Thyroid gland (tissue), 4 donors: Measurements from ENCODE around the gene REPS2. TPM values are rescaled to one million over a fixed set of nuclear protein-coding genes. Genes with fewer than 3 reads are reported as not detected.

Experiments
- DNase-seq, 2 donors: peaks; one replicate each; pipeline ENCODE4 v3.0.0-alpha.2; 2019
- H3K27ac ChIP-seq, 3 donors: fragments of 200-600 bp; sonication (generic); 1 replicate in 2 of 3; 2 replicates in 1 of 3; pipeline ENCODE4 v1.5.1; 2016 to 2019; ENCODE audit warnings: mild to moderate bottlenecking in 1 of 3, moderate library complexity in 1 of 3
- H3K27me3 ChIP-seq: fragments of 200-600 bp; sonication (generic); one replicate; pipeline ENCODE4 v1.5.1; 2019
- H3K36me3 ChIP-seq, 2 donors: fragments of 200-600 bp; sonication (generic); one replicate each; pipeline ENCODE4 v1.5.1; 2016 to 2019
- H3K4me1 ChIP-seq, 2 donors: fragments of 200-600 bp; sonication (generic); one replicate each; pipeline ENCODE4 v1.5.1; 2017 to 2019
- H3K4me3 ChIP-seq, 3 donors: fragments of 200-600 bp; sonication (generic); replicated peaks in 1 of 3; 1 replicate in 2 of 3; 2 replicates in 1 of 3; pipeline ENCODE4 v1.5.1; 2016; ENCODE audit warnings: mild to moderate bottlenecking in 1 of 3
- H3K9me3 ChIP-seq: fragments of 200-600 bp; sonication (generic); one replicate; pipeline ENCODE4 v1.5.1; 2017
- POLR2A ChIP-seq, 2 donors: fragments of 450-650 bp; IDR thresholded peaks; one replicate each; pipeline ENCODE4 v1.6.1; 2017; ENCODE audit warnings: antibody characterized with exemption in 2 of 2, mild to moderate bottlenecking in 2 of 2, moderate library complexity in 1 of 2
- WGBS, 2 donors: methylation state at CpG; one replicate each; pipeline ENCODE4 v1.1.5; 2017; 5-methylcytosine and 5-hydroxymethylcytosine counted together
- intact Hi-C: fragments of 100-400 bp; cut with DNase I; formaldehyde crosslinking; loops from one replicate; pipeline ENCODE4 v1.15.1; 2023
- total RNA-seq, 4 donors: library from RNA; depleted of rRNA; stranded (reverse); fragments of >200 nt; gene quantifications; one replicate each; pipeline ENCODE4 v1.2.3, GENCODE V29; 2016
- TF ChIP-seq, protein P1 (sequence below), 6 experiments: fragments of 200-600 bp in 3 of 6; fragments of 450-650 bp in 3 of 6; sonication (generic) in 3 of 6; IDR thresholded peaks; one replicate each; pipeline ENCODE4 v1.5.1; 2016 to 2019; ENCODE audit warnings: antibody characterized with exemption in 6 of 6, mild to moderate bottlenecking in 2 of 6, inconsistent platforms in 1 of 6, moderate library complexity in 1 of 6

REPS2 gene
- total RNA-seq, 4 donors from 2014 or later = 6.7 to 14.5 (median 8.8) TPM

DNA sequence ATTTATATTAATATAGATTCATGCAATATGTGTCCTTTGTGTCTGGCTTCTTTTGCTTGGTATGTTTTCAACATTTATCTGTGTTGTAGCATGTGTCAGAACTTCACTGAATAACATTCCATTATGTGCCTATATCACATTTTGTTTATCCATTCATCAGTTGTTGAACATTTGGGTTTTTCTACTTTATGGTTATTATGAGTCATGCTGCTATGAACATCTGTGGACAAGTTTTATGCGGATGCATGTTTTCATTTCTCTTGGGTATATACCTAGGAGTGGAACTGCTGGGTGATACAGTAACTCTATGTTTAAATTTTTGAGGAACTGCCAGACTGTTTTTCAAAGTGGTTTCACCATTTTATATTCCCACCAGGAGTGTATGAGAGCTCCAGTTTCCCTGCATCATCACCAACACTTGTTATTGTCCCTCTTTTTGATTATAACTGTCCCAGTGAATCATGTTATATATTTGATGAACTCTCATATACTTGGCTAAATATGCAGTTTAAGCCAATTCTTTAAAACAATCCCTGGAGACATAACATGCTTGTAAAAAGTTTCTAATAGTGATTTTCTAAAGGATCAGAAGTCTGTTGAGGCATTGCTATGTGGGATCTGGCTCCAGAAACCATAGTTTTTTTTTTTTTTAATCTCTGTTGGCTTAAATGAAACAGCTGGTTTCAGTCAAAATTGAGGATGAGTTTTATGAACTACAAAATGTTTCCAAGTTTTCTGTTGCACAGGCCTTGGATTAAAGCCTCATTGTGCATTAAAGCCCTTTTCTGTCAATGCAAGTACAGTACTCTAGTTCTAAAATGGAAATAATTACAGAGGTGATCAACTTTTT lies 21.6 kb upstream of the REPS2 start:
- H3K4me3 ChIP-seq = no peak overlapping the region
- no peak overlapping the region for H3K27ac ChIP-seq
- no peaks in the 10 kb centered on the region for H3K36me3 ChIP-seq
- intact Hi-C loops = no loop called here
- DNase-seq = no peak
- H3K4me1 ChIP-seq = no peaks in the 10 kb centered on the region
- 89 to 97% methylated on average over 1 of the region's 1 CpG for WGBS, 2 donors
- no peaks in the 10 kb centered on the region for H3K27me3 ChIP-seq
- no peaks in the 10 kb centered on the region for H3K9me3 ChIP-seq
- TF ChIP-seq POLR2A (IDR thresholded peaks at IDR 0.05) = no peak
- TF ChIP-seq, protein P1, sequence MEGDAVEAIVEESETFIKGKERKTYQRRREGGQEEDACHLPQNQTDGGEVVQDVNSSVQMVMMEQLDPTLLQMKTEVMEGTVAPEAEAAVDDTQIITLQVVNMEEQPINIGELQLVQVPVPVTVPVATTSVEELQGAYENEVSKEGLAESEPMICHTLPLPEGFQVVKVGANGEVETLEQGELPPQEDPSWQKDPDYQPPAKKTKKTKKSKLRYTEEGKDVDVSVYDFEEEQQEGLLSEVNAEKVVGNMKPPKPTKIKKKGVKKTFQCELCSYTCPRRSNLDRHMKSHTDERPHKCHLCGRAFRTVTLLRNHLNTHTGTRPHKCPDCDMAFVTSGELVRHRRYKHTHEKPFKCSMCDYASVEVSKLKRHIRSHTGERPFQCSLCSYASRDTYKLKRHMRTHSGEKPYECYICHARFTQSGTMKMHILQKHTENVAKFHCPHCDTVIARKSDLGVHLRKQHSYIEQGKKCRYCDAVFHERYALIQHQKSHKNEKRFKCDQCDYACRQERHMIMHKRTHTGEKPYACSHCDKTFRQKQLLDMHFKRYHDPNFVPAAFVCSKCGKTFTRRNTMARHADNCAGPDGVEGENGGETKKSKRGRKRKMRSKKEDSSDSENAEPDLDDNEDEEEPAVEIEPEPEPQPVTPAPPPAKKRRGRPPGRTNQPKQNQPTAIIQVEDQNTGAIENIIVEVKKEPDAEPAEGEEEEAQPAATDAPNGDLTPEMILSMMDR (IDR thresholded peaks at IDR 0.05) = no peak

DNA sequence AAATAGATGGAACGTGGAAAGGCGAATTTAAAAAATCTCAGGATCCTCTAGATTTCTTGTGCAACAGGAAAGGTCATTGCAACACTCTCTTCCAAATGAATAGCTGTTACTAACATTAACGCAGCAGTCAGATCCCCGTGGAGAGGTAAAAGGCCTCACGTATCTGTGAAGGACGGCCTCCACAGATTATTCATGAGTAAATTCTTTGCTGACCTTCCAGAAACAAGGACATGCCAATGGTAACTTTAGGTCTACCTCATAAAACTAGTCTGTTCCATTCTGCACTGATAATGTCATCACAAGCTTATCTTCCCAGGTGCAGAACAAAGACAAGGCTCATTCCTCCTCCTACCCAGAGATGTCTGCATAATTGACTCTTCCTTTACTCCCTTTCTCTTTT lies 16.1 kb upstream of the REPS2 start:
- Histone ChIP-seq H3K4me3 (no peak overlapping the region), H3K27me3 (no peaks in the 10 kb centered on the region), H3K27ac (no peak overlapping the region), H3K9me3 (no peaks in the 10 kb centered on the region), H3K36me3 (no peaks in the 10 kb centered on the region), H3K4me1 (no peaks in the 10 kb centered on the region)
- TF ChIP-seq, protein P1 (IDR thresholded peaks at IDR 0.05) = no peak
- no peak for TF ChIP-seq POLR2A (IDR thresholded peaks at IDR 0.05)
- 86 to 93% methylated on average over 6 of the region's 6 CpGs for WGBS, 2 donors
- DNase-seq = no peak
- intact Hi-C loops = no loop called here

DNA sequence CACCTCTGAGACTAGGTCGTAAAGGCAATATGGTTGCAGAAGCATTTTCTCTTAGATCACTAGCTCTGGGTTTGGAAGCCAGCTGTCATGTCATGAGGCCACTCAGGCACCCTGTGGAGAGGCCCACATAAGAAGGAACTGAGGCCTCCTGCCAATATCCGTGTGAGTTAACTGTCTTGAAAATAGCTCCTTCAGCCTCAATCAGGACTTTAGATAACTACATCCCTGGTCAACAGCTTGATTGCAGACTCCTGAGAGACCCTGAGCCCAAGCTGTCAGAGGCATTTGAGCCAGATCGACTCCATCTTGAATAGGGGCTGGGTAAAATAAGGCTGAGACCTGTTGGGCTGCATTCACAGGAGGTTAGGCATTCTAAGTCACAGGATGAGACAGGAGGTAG lies 15.1 kb upstream of the REPS2 start:
- Histone ChIP-seq H3K4me3 (no peak overlapping the region), H3K36me3 (no peaks in the 10 kb centered on the region), H3K9me3 (no peaks in the 10 kb centered on the region), H3K4me1 (no peaks in the 10 kb centered on the region), H3K27me3 (no peaks in the 10 kb centered on the region), H3K27ac (no peak overlapping the region)
- intact Hi-C loops = no loop called here
- 54 to 66% methylated on average over 2 of the region's 3 CpGs for WGBS, 2 donors
- no peak for TF ChIP-seq POLR2A (IDR thresholded peaks at IDR 0.05)
- TF ChIP-seq, protein P1 (IDR thresholded peaks at IDR 0.05) = no peak
- no peak for DNase-seq

DNA sequence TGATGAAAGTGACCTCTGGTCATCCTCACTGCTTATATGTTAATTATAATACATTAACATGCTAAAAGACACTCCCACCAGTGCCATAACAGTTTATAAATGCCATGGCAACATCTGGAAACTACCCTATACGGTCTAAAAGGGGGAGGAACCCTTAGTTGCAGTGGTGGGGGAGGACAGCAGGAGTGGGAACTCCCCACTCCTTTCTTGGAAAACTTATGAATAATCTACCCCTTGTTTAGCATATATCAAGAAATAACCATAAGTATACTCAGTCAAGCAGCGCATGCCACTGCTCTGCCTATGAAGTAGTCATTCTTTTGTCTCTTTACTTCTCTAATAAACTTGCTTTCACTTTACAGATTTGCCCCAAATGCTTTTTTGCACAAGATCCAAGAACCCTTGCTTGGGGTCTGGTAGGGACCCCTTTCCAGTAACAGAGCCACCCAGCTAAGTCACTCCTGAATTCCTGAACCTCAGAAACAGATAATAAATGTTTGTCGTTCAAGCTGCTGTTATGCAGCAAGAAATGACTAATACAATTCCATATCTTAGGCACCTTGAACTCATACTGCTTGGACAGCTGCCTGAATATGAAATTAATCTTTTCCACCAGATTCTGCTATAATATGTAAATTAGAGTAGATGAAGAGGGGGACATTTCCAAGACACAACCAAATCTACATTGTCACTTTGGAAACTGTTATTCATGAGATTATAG lies 14.4 kb upstream of the REPS2 start:
- TF ChIP-seq, protein P1 (IDR thresholded peaks at IDR 0.05) = no peak
- no peak for TF ChIP-seq POLR2A (IDR thresholded peaks at IDR 0.05)
- Histone ChIP-seq H3K4me1 (no peaks in the 10 kb centered on the region), H3K36me3 (no peaks in the 10 kb centered on the region), H3K27ac (no peak overlapping the region), H3K4me3 (no peak overlapping the region), H3K27me3 (no peaks in the 10 kb centered on the region), H3K9me3 (no peaks in the 10 kb centered on the region)
- intact Hi-C loops = no loop called here
- DNase-seq = no peak
- WGBS, 2 donors = 82 to 89% methylated on average over 3 of the region's 3 CpGs

DNA sequence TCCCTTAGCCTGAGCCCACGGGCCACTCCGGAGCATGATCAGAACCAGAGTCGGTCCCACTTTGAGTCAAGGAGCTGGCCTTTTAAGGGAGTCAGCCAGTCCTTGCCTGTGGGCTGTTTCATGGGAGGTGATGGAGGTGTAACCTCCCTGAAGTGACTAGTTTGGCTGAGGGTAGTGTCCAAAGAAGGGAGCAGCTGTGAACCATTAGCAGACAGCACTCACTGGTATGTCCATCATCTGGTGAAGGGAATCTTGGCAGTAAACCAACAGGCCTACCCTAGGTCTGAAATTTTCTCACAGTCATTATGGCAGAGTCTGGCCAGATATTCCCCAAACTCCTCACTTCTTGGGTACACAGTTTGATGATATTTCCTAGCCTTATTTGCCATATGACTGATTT lies 12.3 kb upstream of the REPS2 start:
- 67% methylated on average over 3 of the region's 3 CpGs; no CpG with 5 or more reads in 1 of the 2 donors for WGBS, 2 donors
- DNase-seq = no peak
- TF ChIP-seq POLR2A (IDR thresholded peaks at IDR 0.05) = no peak
- TF ChIP-seq, protein P1 (IDR thresholded peaks at IDR 0.05) = no peak

More for the DNA sequence above, 12.3 kb upstream of the REPS2 start:
- H3K27ac ChIP-seq = no peak overlapping the region
- intact Hi-C loops = no loop called here
- no peaks in the 10 kb centered on the region for H3K4me1 ChIP-seq
- no peak overlapping the region for H3K4me3 ChIP-seq
- no peaks in the 10 kb centered on the region for H3K27me3 ChIP-seq
- H3K9me3 ChIP-seq = no peaks in the 10 kb centered on the region
- no peaks in the 10 kb centered on the region for H3K36me3 ChIP-seq
